H1 (cell line): Measurements from ENCODE around the gene SFRP5. TPM values are rescaled to one million over a fixed set of nuclear protein-coding genes. Genes with fewer than 3 reads are reported as not detected.

Experiments
- CTCF ChIA-PET: fragments of 300-600 bp; sonication (Branson Sonifier 250); formaldehyde crosslinking; loops from one replicate; lab custom pipeline; 2021; ENCODE audit not compliant: partially characterized antibody; lab: Charles Lee
- POLR2A ChIA-PET: fragments of 300-600 bp; sonication (Branson Sonifier 250); formaldehyde crosslinking; loops from one replicate; lab custom pipeline; 2021; ENCODE audit warnings: inconsistent platforms; ENCODE audit not compliant: partially characterized antibody; lab: Charles Lee
- DNase-seq, 2 experiments: peaks; one replicate each; pipeline versions ENCODE4 v3.0.0 to v3.0.0-alpha.2; 2010 to 2022; ENCODE audit warnings: low spot score in 2 of 2, low read depth in 1 of 2, mixed read lengths in 1 of 2
- FAIRE-seq: peaks from 2 replicates; lab custom pipeline; 2011; peaks lifted over from hg19 to GRCh38; lab: Jason Lieb, UNC
- H2AFZ ChIP-seq: 2 replicates; pipeline ENCODE4 v1.8.1; 2012; ENCODE audit warnings: low read length, inconsistent platforms
- H2AK5ac ChIP-seq: 2 replicates; pipeline ENCODE4 v1.6.1; 2013; ENCODE audit warnings: low read depth, low read length
- H2BK120ac ChIP-seq: replicated peaks from 2 replicates; pipeline ENCODE3; 2013; ENCODE audit warnings: low read depth, low read length, inconsistent platforms
- H2BK12ac ChIP-seq: 2 replicates; pipeline ENCODE4 v1.6.1; 2013; ENCODE audit warnings: low read depth, low read length
- H2BK15ac ChIP-seq: 2 replicates; pipeline ENCODE4 v1.6.1; 2013; ENCODE audit warnings: low read length
- H2BK20ac ChIP-seq: 2 replicates; pipeline ENCODE4 v1.6.1; 2013; ENCODE audit warnings: low read length
- H2BK5ac ChIP-seq: 2 replicates; pipeline ENCODE4 v1.6.1; 2013; ENCODE audit warnings: low read depth, low read length
- H3K14ac ChIP-seq: 2 replicates; pipeline ENCODE4 v1.6.1; 2013; ENCODE audit warnings: inconsistent platforms; ENCODE audit not compliant: insufficient read length
- H3K18ac ChIP-seq: 2 replicates; pipeline ENCODE4 v1.6.1; 2013; ENCODE audit warnings: low read length; ENCODE audit errors: extremely low read depth
- H3K23ac ChIP-seq: 2 replicates; pipeline ENCODE4 v1.6.1; 2013; ENCODE audit warnings: inconsistent platforms; ENCODE audit not compliant: insufficient read length
- H3K23me2 ChIP-seq: 2 replicates; pipeline ENCODE4 v1.6.1; 2013; ENCODE audit warnings: low read depth, low read length
- H3K27ac ChIP-seq: 2 replicates; pipeline ENCODE4 v1.6.1; 2011; ENCODE audit warnings: low read depth, low read length, inconsistent platforms
- H3K27me3 ChIP-seq, 4 experiments: replicated peaks in 1 of 4; 1 replicate in 1 of 4; 2 replicates in 3 of 4; pipeline versions ENCODE4 v1.6.1 to v1.8.1; 2011 to 2013; ENCODE audit warnings: low read length in 3 of 4, mild to moderate bottlenecking in 3 of 4, inconsistent platforms in 2 of 4, mixed read lengths in 2 of 4, moderate library complexity in 1 of 4; ENCODE audit not compliant: control insufficient read depth in 3 of 4, insufficient read depth in 3 of 4; ENCODE audit errors: extremely low read depth in 1 of 4
- H3K36me3 ChIP-seq, 4 experiments: 2 replicates each; pipeline versions ENCODE4 v1.6.1 to v1.8.1; 2011 to 2013; ENCODE audit warnings: mild to moderate bottlenecking in 4 of 4, low read length in 3 of 4, moderate library complexity in 2 of 4, control low read depth in 1 of 4, inconsistent platforms in 1 of 4; ENCODE audit not compliant: insufficient read depth in 4 of 4, control insufficient read depth in 2 of 4
- H3K4ac ChIP-seq: replicated peaks from 2 replicates; pipeline ENCODE3; 2013; ENCODE audit warnings: low read length, low read depth, mixed read lengths, inconsistent platforms; ENCODE audit not compliant: insufficient read length
- H3K4me1 ChIP-seq, 4 experiments: replicated peaks in 1 of 4; 1 replicate in 1 of 4; 2 replicates in 3 of 4; pipeline versions ENCODE4 v1.6.1 to v1.8.1; 2011 to 2013; ENCODE audit warnings: low read length in 3 of 4, inconsistent platforms in 2 of 4, mixed read lengths in 1 of 4; ENCODE audit not compliant: insufficient read depth in 4 of 4, control insufficient read depth in 3 of 4
- H3K4me2 ChIP-seq, 2 experiments: 2 replicates each; pipeline versions ENCODE4 v1.6.1 to v1.8.1; 2011 to 2013; ENCODE audit warnings: low read depth in 2 of 2, low read length in 2 of 2, control low read depth in 1 of 2, inconsistent platforms in 1 of 2, mild to moderate bottlenecking in 1 of 2; ENCODE audit not compliant: insufficient read depth in 1 of 2
- H3K4me3 ChIP-seq, 4 experiments: fragments of 200-600, 300-600 bp in 1 of 4; sonication (generic), shearing (Covaris generic), sonication (Bioruptor Twin) in 1 of 4; 2 replicates each; pipeline versions ENCODE4 v1.5.1 to v1.8.1; 2011 to 2016; ENCODE audit warnings: low read length in 4 of 4, low read depth in 3 of 4, control low read depth in 2 of 4, inconsistent platforms in 2 of 4, mild to moderate bottlenecking in 2 of 4, mixed read lengths in 1 of 4, moderate library complexity in 1 of 4; ENCODE audit not compliant: insufficient read depth in 2 of 4; ENCODE audit errors: extremely low read depth in 1 of 4
- H3K56ac ChIP-seq: replicated peaks from 2 replicates; pipeline ENCODE3; 2013; ENCODE audit warnings: low read depth, mild to moderate bottlenecking, mixed read lengths, low read length, inconsistent platforms; ENCODE audit not compliant: insufficient read length
- H3K79me1 ChIP-seq: 2 replicates; pipeline ENCODE4 v1.6.1; 2013; ENCODE audit warnings: low read depth, low read length, control low read depth
- H3K79me2 ChIP-seq, 2 experiments: 2 replicates each; pipeline versions ENCODE4 v1.6.1 to v1.8.1; 2012 to 2013; ENCODE audit warnings: low read length in 2 of 2, mild to moderate bottlenecking in 2 of 2, inconsistent platforms in 1 of 2; ENCODE audit not compliant: insufficient read depth in 2 of 2, control insufficient read depth in 1 of 2
- H3K9ac ChIP-seq, 4 experiments: replicated peaks in 1 of 4; 1 replicate in 1 of 4; 2 replicates in 3 of 4; pipeline versions ENCODE4 v1.6.1 to v1.8.1; 2011 to 2013; ENCODE audit warnings: low read depth in 3 of 4, low read length in 3 of 4, control low read depth in 2 of 4, mild to moderate bottlenecking in 2 of 4, moderate library complexity in 2 of 4, inconsistent platforms in 1 of 4; ENCODE audit errors: extremely low read depth in 1 of 4
- H3K9me3 ChIP-seq, 2 experiments: 2 replicates each; pipeline versions ENCODE4 v1.6.1 to v1.8.1; 2012 to 2013; ENCODE audit warnings: mild to moderate bottlenecking in 2 of 2, moderate library complexity in 2 of 2, control low read depth in 1 of 2, inconsistent platforms in 1 of 2, low read depth in 1 of 2, low read length in 1 of 2, mixed read lengths in 1 of 2; ENCODE audit not compliant: insufficient read depth in 2 of 2
- H4K20me1 ChIP-seq, 2 experiments: replicated peaks in 1 of 2; 2 replicates each; pipeline versions ENCODE3 to v1.8.1; 2011 to 2013; ENCODE audit warnings: inconsistent platforms in 2 of 2, low read length in 2 of 2, mild to moderate bottlenecking in 1 of 2; ENCODE audit not compliant: insufficient read depth in 2 of 2, control insufficient read depth in 1 of 2
- H4K5ac ChIP-seq: 2 replicates; pipeline ENCODE4 v1.6.1; 2013; ENCODE audit warnings: low read length, low read depth, mixed read lengths, inconsistent platforms; ENCODE audit not compliant: insufficient read length
- H4K8ac ChIP-seq: 2 replicates; pipeline ENCODE4 v1.8.0; 2013; ENCODE audit warnings: mild to moderate bottlenecking, moderate library complexity, low read length, inconsistent platforms; ENCODE audit not compliant: insufficient read depth; ENCODE audit errors: extremely low read depth
- H4K91ac ChIP-seq: replicated peaks from 2 replicates; pipeline ENCODE3; 2013; ENCODE audit warnings: low read length, mixed read lengths, inconsistent platforms; ENCODE audit not compliant: insufficient read length
- BRCA1 ChIP-seq: IDR thresholded peaks from 2 replicates; pipeline ENCODE4 v1.6.1; 2012; ENCODE audit warnings: low read depth, low read length, improper control_type of control experiment
- CREB1 ChIP-seq: IDR thresholded peaks from 2 replicates; pipeline ENCODE4 v1.6.1; 2012; ENCODE audit warnings: inconsistent platforms
- CTBP2 ChIP-seq: IDR thresholded peaks from 2 replicates; pipeline ENCODE4 v1.7.0; 2011; ENCODE audit warnings: borderline replicate concordance, mild to moderate bottlenecking, moderate library complexity, mixed read lengths, low read length; ENCODE audit not compliant: insufficient read depth, insufficient read length
- E2F6 ChIP-seq: IDR thresholded peaks from 2 replicates; pipeline ENCODE4 v1.6.1; 2012; ENCODE audit warnings: inconsistent platforms
- EP300 ChIP-seq, 2 experiments: IDR thresholded peaks; 1 replicate in 1 of 2; 2 replicates in 1 of 2; pipeline ENCODE4 v1.6.1; 2011 to 2012; ENCODE audit warnings: low read depth in 2 of 2, low read length in 2 of 2, mild to moderate bottlenecking in 2 of 2, borderline replicate concordance in 1 of 2, inconsistent platforms in 1 of 2, moderate library complexity in 1 of 2
- GTF2F1 ChIP-seq: IDR thresholded peaks from 2 replicates; pipeline ENCODE4 v1.6.1; 2012; ENCODE audit warnings: low read depth, low read length, improper control_type of control experiment, borderline replicate concordance
- KDM4A ChIP-seq: IDR thresholded peaks from one replicate; pipeline ENCODE4 v1.7.1; 2012; ENCODE audit warnings: low read depth, mild to moderate bottlenecking, moderate library complexity, low read length, inconsistent platforms; ENCODE audit not compliant: severe bottlenecking
- POLR2AphosphoS5 ChIP-seq: IDR thresholded peaks from 2 replicates; pipeline ENCODE4 v1.6.1; 2011; ENCODE audit warnings: low read depth, low read length
- SP4 ChIP-seq: IDR thresholded peaks from 2 replicates; pipeline ENCODE4 v1.6.1; 2012; ENCODE audit warnings: low read length, inconsistent platforms
- TBP ChIP-seq: IDR thresholded peaks from 2 replicates; pipeline ENCODE4 v1.6.1; 2011; ENCODE audit warnings: low read depth, low read length, improper control_type of control experiment
- TEAD4 ChIP-seq: IDR thresholded peaks from 2 replicates; pipeline ENCODE4 v1.6.1; 2012; ENCODE audit warnings: low read depth, low read length, inconsistent platforms, mixed read lengths
- YY1 ChIP-seq: IDR thresholded peaks from 2 replicates; pipeline ENCODE4 v1.6.1; 2011; ENCODE audit warnings: low read depth, mild to moderate bottlenecking, low read length
- WGBS, 2 experiments: shearing (Covaris generic) in 1 of 2; methylation state at CpG; one replicate each; pipeline versions ENCODE4 v1.1.6 to v1.1.7; 2013 to 2015; ENCODE audit warnings: low lambda C conversion rate in 2 of 2, mixed read lengths in 2 of 2, inconsistent platforms in 1 of 2, low coverage in 1 of 2, missing lambda C conversion rate in 1 of 2; ENCODE audit not compliant: insufficient replicate concordance in 2 of 2, insufficient coverage in 1 of 2, insufficient read length in 1 of 2; ENCODE audit errors: extremely low coverage in 1 of 2, missing lambda C conversion rate in 1 of 2; 5-methylcytosine and 5-hydroxymethylcytosine counted together
- polyA plus RNA-seq, 7 experiments: library from polyadenylated mRNA; depleted of rRNA in 3 of 7; stranded (reverse) in 5 of 7; unstranded in 2 of 7; fragments of >200 nt in 5 of 7; fragments of 200-250 nt in 2 of 7; gene quantifications; 1 replicate in 5 of 7; 2 replicates in 1 of 7; 4 replicates in 1 of 7; pipeline versions ENCODE4 v1.2.1 to v1.2.3, GENCODE V29; 2011 to 2013; ENCODE audit warnings: missing spikeins in 2 of 7, mixed read lengths in 2 of 7
- total RNA-seq: library from RNA; stranded (reverse); fragmentation: NEBNext Ultra II Directional; extraction: Animal tissue kit (Norgen Biotek cat#: 25700); gene quantifications from 2 replicates; pipeline ENCODE4 v1.2.1, GENCODE V29; 2021
- TF ChIP-seq, protein P1 (sequence below): IDR thresholded peaks from 2 replicates; pipeline ENCODE4 v1.6.1; 2012; ENCODE audit warnings: inconsistent platforms

SFRP5 gene
- total and polyA plus RNA-seq, 2 of the 8 experiments (the other 6 are each of a cell fraction or from before 2014, with no cell fraction given), result 3.9 to 5.9 TPM

DNA sequence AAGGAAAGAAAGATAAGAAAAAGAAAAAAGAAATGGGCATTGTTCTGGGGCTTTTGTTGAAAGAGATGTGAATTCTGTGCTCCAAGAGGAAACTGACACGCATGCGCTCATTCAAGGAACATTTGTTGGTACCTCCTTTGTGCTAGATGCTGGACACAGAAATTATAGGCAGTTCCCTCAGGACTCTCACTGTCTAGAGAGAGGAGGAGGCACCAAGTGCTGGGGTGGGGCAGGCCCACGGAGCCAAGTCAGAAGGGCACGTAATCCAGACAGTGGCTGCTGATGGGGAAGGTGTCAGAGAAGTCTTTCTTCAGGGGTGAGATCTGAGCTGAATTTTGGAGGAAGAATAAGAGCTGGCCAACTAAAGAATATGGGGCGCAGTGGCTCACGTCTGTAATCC is 37.8 kb downstream of the SFRP5 start:
- Histone ChIP-seq H3K4ac (no peak overlapping the region), H3K23ac (no peak overlapping the region), H2BK5ac (no peak overlapping the region), H4K20me1 (peaks cover 4 to 5% of the 10 kb centered on the region in 2 experiments), H3K27ac (no peak overlapping the region), H2BK12ac (no peak overlapping the region), H3K79me2 (peaks cover 4 to 16% of the 10 kb centered on the region in 2 experiments; a peak in 3 of 4 replicates), H3K4me1 (peaks cover 0 to 6% (median 3%) of the 10 kb centered on the region in 4 experiments; a peak in 5 of 7 replicates), H3K18ac (no peak overlapping the region), H4K8ac (no peak overlapping the region), H3K56ac (no peak overlapping the region), H3K14ac (no peak overlapping the region), H3K4me2 (no peak overlapping the region), H3K79me1 (peaks cover 10% of the 10 kb centered on the region), H3K9ac (no peak overlapping the region), H2BK15ac (no peak overlapping the region), H3K27me3 (peaks cover 12 to 21% (median 17%) of the 10 kb centered on the region in 4 experiments), H2AFZ (no peak overlapping the region), H2AK5ac (no peak overlapping the region), H4K91ac (no peak overlapping the region), H2BK120ac (no peak overlapping the region), H2BK20ac (no peak overlapping the region), H3K4me3 (no peak overlapping the region), H3K36me3 (peaks cover 2 to 4% (median 2%) of the 10 kb centered on the region in 4 experiments; a peak in 6 of 8 replicates), H3K23me2 (peaks cover 9% of the 10 kb centered on the region), H4K5ac (no peak overlapping the region), H3K9me3 (peaks cover 6 to 7% of the 10 kb centered on the region in 2 experiments)
- POLR2A ChIA-PET, result interaction anchor here (1.0 to 15.1 kb wide), 3 partner anchors 21 to 57 kb away, joined by 3 to 234 read pairs (median 3); partner anchors contain the start of gene MARVELD1
- no peak for FAIRE-seq
- CTCF ChIA-PET, result interaction anchor here (0.6 to 15.1 kb wide), 9 partner anchors 11 to 349 kb away, joined by 3 to 773 read pairs (median 7); partner anchors contain the start of genes AVPI1 and MARVELD1
- WGBS, 2 experiments, result 80% methylated on average over 6 of the region's 6 CpGs; no CpG with 5 or more reads in 1 of the 2 experiments
- no peak for DNase-seq
- TF ChIP-seq YY1 (no peak), GTF2F1 (no peak), BRCA1 (no peak), E2F6 (no peak), CREB1 (no peak), POLR2AphosphoS5 (no peak), TEAD4 (no peak), CTBP2 (no peak), TBP (no peak), SP4 (no peak), KDM4A (no peak), EP300 (IDR thresholded peaks at IDR 0.05; ENCODE audit: borderline replicate concordance in 1 of 2, low read depth in 2 of 2, low read length in 2 of 2) (no peak)
- TF ChIP-seq, protein P1, sequence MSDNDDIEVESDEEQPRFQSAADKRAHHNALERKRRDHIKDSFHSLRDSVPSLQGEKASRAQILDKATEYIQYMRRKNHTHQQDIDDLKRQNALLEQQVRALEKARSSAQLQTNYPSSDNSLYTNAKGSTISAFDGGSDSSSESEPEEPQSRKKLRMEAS, result no peak
